22Rv1 (cell line): ENCODE measurements around the gene YTHDF1.

ENCODE experiments used
- H3K27ac ChIP-seq: fragments of 450-650 bp; 2 replicates; pipeline ENCODE4 v1.5.1; 2017
- ZFX ChIP-seq: fragments of 450-650 bp; IDR thresholded peaks from 2 replicates; pipeline ENCODE4 v1.6.1; 2017; ENCODE audit warnings: antibody characterized with exemption, borderline replicate concordance
- TF ChIP-seq, protein P1 (sequence below): fragments of 450-650 bp; IDR thresholded peaks from 2 replicates; pipeline ENCODE4 v1.5.1; 2017; ENCODE audit warnings: mild to moderate bottlenecking

Gene YTHDF1

GRCh38 chr20:63167026-63167917 is 48.7 kb downstream of the YTHDF1 start:
- no peak overlapping the region for H3K27ac ChIP-seq
- TF ChIP-seq, protein P1, sequence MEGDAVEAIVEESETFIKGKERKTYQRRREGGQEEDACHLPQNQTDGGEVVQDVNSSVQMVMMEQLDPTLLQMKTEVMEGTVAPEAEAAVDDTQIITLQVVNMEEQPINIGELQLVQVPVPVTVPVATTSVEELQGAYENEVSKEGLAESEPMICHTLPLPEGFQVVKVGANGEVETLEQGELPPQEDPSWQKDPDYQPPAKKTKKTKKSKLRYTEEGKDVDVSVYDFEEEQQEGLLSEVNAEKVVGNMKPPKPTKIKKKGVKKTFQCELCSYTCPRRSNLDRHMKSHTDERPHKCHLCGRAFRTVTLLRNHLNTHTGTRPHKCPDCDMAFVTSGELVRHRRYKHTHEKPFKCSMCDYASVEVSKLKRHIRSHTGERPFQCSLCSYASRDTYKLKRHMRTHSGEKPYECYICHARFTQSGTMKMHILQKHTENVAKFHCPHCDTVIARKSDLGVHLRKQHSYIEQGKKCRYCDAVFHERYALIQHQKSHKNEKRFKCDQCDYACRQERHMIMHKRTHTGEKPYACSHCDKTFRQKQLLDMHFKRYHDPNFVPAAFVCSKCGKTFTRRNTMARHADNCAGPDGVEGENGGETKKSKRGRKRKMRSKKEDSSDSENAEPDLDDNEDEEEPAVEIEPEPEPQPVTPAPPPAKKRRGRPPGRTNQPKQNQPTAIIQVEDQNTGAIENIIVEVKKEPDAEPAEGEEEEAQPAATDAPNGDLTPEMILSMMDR, result no peak
- TF ChIP-seq ZFX, result no peak

- no peak overlapping the region for H3K27ac ChIP-seq
- TF ChIP-seq ZFX, result no peak
- TF ChIP-seq, protein P1, result no peak
Observed at GRCh38 chr20:63166193-63167020, 49.5 kb downstream of the YTHDF1 start.

GRCh38 chr20:63165356-63166192 is 50.4 kb downstream of the YTHDF1 start:
- H3K27ac ChIP-seq, result no peak overlapping the region
- TF ChIP-seq ZFX, result no peak
- TF ChIP-seq, protein P1, result no peak

DNA sequence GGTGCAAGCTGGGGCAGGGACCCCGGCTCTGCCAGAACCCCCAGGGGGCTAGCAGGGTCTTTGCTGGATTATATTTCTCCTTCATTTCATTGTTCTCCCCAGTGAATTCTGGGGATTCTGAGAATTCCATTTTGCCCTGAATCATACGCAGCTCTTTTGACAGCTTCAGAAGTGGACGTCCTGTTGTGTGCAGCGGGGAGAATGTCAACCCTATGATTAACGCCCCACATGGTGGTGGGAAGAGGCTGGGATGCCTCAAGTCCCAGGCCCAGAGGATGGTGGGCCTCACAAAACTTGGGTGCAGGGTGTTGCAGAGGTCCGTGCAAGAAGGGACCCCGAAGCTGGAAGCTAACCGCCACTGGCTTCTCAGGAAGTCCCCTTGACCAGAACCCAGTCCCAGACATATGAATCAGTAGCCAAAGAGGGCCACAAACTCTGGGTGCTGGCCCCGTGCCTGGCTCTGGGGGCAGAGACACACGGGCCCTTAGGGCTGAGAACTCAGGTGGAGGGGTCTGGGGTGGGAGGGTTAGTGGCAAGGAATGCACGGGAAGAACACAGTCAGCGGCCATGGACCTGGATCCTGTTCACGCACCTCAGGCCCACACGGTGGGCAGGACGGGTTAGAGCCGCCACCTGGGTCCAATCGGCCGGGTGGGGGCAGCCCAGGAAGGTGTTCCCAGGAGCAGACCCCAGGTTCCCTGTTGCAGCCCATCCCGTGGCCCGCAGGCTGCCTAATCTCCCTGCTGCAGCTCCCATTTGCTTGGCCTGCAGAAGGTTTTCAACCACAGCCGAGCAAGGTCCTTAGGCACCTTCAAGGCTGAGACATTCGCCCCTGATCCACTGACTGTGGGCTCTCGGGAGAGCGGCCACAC is 51.2 kb downstream of the YTHDF1 start:
- H3K27ac ChIP-seq, result no peak overlapping the region
- TF ChIP-seq, protein P1, result no peak
- no peak for TF ChIP-seq ZFX

GRCh38 chr20:63163596-63164483 is 52.1 kb downstream of the YTHDF1 start:
- no peak overlapping the region for H3K27ac ChIP-seq
- TF ChIP-seq, protein P1, result no peak
- no peak for TF ChIP-seq ZFX
